Measurements from ENCODE around the gene FGF3.

The FGF3 gene

GRCh38 chr11:69843529-69843921, 24.3 kb upstream of the FGF3 start:
- no peak for DNase-seq

- no peak for DNase-seq
Measured at GRCh38 chr11:69842746-69843528, 23.7 kb upstream of the FGF3 start.

DNA sequence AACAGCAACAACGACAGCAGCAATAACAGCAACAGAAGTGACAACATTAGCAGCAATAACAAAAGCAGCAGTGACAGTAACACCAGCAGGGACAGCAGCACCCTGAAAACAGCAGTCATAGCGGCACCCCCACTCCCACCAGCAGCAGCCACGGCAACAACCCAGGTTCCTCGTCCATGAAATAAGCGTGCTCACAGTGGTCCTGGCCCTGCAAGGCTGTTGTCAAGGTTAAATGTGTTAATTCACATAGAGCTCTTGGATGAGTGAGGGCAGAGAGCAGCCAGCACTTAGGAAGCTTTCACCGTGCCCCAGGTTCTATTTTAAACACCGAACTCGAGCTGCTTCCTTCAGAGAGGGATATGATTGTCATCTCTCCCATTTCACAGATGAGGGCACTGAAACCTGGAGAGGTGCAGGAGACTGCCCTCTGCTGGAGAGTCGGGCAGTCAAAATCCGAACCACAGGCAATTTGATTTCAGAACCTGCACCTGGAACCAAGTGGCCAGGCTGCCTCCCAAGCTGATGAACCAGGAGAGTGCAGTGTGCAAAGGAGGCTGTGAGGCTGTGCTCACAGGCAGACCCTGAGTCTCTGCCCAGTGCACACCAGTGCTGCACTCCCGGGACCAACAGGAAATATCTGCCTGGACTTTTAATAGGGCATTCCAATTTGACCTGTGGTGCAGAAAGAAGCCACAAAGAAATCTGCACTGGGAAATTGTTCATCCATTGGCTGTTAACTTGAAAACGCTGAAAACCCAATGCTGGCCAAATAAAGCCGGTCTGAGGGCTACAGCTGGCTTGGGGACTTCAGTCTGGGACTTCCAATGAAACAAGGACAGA, 22.9 kb upstream of the FGF3 start:
- DNase-seq, result no peak

- DNase-seq, result no peak
Measured at GRCh38 chr11:69841170-69841858, 22.1 kb upstream of the FGF3 start.

DNA sequence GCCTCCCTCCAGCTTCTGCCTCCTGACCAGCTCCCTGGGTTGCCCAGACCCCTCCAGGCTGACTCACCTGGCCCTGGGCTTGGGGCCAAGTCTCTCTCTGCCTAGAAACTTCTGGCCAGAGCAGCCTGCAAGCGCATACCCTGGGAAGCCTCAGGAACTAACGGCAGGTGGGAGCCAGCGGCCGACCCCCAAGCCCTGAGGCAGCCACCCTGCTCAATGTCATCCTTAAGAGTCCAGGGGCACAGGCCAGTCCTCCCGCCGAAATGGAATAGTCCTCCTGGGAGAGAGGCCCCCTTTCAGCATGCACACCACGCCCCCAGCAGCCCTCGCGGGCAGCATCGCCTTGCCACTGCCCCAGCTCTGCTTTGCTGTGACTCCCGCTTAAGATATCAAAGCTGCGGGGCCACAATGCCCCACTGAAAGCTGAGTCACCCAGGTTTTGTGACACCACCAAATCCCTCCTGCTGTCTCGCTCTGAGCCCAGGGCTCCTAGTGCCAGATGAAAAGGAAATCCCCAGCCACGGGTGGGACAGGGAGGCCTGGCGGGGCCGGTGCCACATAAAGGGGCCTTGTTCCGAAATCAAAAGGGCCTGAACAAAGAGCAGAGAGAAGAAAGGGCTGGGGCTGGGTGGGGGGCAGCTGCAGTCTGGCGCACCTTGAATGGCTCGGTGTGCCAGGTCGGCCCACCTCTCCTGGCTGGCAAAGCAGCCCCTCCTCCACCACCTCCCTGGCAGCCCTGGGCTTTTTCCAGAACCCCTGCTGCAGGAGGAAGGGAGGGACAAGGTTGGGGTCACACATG, 21.4 kb upstream of the FGF3 start:
- no peak for DNase-seq

GRCh38 chr11:69839516-69839915, 20.3 kb upstream of the FGF3 start:
- no peak for DNase-seq

- no peak for DNase-seq
Measured at GRCh38 chr11:69837791-69838190, 18.6 kb upstream of the FGF3 start.

- DNase-seq, result no peak
Measured at GRCh38 chr11:69836401-69836800, 17.2 kb upstream of the FGF3 start.

- no peak for DNase-seq
Measured at GRCh38 chr11:69834811-69835800, 15.9 kb upstream of the FGF3 start.

- DNase-seq, result no peak
Measured at GRCh38 chr11:69834251-69834650, 15.0 kb upstream of the FGF3 start.

DNA sequence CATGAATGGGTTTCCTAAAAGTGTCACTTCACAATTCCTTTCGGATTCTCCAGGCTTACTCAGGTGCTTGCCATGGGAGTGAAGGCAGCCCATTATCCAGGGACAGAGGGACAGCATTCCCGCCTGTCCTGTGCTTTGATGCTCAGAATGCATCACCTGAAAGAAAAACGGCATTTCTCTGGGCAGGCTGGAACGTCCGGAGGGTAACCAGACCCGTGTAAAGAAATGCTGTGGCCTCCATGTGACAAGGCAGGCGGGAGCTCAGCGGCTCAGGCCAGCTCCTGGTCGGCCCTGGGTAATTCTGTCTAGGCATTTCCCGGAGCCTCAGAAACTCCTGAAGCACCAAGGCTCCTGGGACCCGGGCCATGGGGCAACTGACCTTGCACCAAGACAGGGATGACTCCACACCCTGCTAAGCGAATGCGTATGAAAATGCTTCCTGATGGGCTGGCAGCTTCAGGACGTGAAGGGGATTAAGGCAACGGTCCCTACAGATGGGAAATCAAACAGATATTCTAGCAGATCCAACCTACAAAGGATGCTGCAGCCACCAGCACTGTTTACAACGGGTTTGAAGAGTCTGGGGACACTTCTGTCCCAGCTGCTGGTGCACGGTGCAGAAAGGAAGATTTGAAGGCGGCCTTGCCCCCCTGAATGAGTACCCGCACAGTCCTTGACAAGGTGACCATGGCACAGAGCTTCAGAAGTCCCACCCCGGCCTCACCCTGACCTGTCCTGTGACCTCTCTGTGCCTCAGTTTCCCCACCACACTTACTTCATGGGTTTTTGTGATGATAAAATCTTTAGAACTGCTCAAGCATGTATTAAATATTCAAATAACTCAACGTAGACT, 13.6 kb upstream of the FGF3 start:
- DNase-seq, result no peak

DNA sequence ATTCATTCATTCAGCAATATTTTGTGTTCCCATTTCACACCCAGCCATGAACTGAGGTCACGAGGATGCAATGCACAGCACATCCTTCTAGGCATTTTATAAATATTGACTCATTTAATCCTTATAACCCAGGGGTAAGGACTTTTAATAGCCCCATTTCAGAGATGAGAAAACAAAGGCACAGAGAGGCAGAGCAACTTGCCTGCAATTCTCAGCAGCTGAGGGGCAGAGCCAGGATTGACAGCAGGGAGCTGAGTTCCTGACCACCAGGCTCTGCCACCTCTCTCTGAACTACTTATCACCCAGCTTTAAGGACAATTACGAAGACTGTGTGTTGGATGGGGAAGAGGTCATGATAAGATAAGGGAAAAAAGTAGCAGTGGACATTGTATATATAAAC, 12.8 kb upstream of the FGF3 start:
- no peak for DNase-seq

DNA sequence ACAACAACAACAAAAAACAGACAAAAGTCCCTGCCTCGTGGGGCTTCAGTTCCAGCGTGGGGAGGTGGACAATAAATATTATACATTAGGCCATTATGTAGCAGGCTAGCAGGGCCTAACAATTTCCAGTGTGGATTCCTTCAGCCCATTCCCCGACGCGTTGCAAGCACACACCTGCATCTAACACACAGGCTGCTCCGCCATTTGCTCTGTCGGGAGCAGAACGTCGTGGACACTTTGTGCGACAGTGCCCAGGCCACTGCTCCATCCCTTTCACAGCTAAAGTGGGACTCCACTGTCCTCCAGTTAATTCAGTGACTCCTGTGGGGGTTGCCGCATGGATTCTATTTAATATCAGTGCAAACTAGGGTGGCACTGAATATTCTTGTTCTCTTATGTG, 10.9 kb upstream of the FGF3 start:
- no peak for DNase-seq

GRCh38 chr11:69828971-69829344, 9.7 kb upstream of the FGF3 start:
- no peak for DNase-seq

- no peak for DNase-seq
Measured at GRCh38 chr11:69828276-69828970, 9.2 kb upstream of the FGF3 start.

DNA sequence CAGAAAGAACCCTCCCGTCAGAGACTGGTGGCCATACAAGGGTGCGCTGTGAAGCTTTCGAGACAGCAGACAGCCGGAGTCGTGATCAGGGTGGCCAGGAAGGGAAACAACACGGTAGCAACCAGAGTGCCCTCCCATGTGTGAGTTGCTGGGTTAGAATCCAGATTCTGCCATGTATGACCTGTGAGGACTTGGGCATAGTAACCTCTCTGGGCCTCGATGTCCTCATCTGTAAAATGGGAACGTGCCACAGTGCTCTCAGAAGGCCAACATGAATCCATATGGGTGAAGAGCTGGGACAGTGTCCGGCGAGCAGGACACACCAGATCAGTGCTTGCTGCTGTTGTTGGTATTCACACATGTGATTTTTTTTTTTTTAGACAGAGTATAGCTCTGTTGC, 7.6 kb upstream of the FGF3 start:
- DNase-seq, result no peak

GRCh38 chr11:69825941-69826340, 6.7 kb upstream of the FGF3 start:
- no peak for DNase-seq

- DNase-seq, result no peak
Measured at GRCh38 chr11:69825037-69825834, 6.0 kb upstream of the FGF3 start.

GRCh38 chr11:69823641-69824265, 4.5 kb upstream of the FGF3 start:
- DNase-seq, result no peak
